ENCODE measurements around the gene FRMD5.
"Not testable (repeated sequence)": the region's sequence is repeated elsewhere in the genome, so short reads cannot be mapped to it uniquely, and the experiment has no call there.

Gene FRMD5

DNA sequence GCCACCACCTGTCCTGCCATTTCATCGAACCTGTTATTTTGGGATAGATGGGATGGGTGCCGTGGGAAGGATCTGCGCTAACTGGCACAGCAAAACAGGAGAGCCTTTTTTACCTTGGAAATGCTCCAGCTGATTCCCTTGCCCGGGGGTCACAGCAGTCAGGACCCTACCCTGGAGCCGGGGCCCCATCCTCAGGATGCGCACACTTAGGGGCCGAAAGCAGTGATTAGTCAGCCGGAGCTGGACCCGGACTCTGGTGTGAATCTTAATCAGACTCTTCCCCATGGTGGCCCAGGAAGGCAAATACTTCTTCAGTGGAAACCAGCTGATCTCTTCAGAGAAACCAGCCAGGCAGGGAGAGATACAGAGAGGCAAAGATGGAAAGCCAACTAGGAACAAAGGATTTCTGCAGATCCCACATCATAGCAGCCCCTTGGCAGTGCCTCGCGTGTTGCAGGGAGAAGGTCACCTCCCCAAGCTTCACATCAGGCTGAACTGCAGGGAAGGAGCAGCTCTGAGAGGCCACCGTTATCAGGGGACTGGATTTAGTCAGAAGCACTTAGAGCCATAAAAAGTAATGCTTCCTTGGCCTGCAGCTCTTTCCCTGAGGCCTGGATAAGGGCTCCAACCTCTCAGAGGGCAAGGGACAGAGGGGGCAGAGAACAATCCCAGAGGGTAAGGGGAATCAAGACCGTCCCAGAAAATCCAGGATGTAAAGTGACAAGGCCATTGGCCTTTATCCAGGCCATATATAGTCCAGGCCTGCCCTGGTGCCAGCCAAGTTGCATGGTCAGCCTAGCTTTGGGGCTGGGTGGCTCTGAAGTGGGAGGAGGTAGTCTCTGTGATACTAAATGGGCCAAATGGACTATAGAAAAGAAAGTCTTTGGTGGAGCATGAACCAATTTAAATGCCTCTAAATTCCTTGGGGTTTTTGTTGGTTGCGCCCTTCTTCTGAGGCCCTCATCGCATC lies 315.4 kb downstream of the FRMD5 start:
- Histone ChIP-seq H3K4me3 (ENCODE audit: low read depth, low read length) (no peak overlapping the region), H3K9ac (ENCODE audit: low read depth, low read length) (no peak overlapping the region), H3K4me1 (ENCODE audit: control insufficient read depth, insufficient read depth, low read length) (peaks cover 12% of the 10 kb centered on the region), H3K9me3 (ENCODE audit: control insufficient read depth, insufficient read depth, low read length) (no peaks in the 10 kb centered on the region), H3K27me3 (ENCODE audit: control insufficient read depth, insufficient read depth, low read length) (no peaks in the 10 kb centered on the region), H3K36me3 (ENCODE audit: control insufficient read depth, insufficient read depth, low read length) (peaks cover 29% of the 10 kb centered on the region), H3K27ac (ENCODE audit: low read depth, low read length) (no peak overlapping the region)

DNA sequence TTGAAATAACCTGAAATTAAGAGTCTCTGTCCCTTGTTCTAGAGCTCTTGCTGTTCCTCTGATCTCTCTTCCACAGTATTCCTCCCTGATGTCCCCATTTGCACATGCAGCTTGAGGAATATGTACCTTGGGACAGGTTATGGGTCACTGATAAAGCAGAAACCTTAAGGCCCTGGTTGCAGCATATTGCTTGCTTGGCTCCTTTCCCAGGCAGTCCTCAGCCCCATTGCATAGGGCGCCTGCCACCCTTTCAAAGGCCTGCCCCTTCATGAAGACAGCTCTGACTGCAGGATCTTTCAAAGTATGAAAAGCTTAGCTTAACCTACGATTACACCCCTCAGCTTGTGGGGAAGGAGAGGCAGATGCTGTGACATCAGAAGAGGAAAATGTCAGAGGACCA lies 316.6 kb downstream of the FRMD5 start:
- H3K36me3 ChIP-seq (ENCODE audit: control insufficient read depth, insufficient read depth, low read length) = peaks cover 32% of the 10 kb centered on the region
- no peaks in the 10 kb centered on the region for H3K27me3 ChIP-seq (ENCODE audit: control insufficient read depth, insufficient read depth, low read length)
- H3K9ac ChIP-seq (ENCODE audit: low read depth, low read length) = no peak overlapping the region
- no peak overlapping the region for H3K27ac ChIP-seq (ENCODE audit: low read depth, low read length)
- H3K9me3 ChIP-seq (ENCODE audit: control insufficient read depth, insufficient read depth, low read length) = no peaks in the 10 kb centered on the region
- H3K4me1 ChIP-seq (ENCODE audit: control insufficient read depth, insufficient read depth, low read length) = peaks cover 12% of the 10 kb centered on the region
- no peak overlapping the region for H3K4me3 ChIP-seq (ENCODE audit: low read depth, low read length)

DNA sequence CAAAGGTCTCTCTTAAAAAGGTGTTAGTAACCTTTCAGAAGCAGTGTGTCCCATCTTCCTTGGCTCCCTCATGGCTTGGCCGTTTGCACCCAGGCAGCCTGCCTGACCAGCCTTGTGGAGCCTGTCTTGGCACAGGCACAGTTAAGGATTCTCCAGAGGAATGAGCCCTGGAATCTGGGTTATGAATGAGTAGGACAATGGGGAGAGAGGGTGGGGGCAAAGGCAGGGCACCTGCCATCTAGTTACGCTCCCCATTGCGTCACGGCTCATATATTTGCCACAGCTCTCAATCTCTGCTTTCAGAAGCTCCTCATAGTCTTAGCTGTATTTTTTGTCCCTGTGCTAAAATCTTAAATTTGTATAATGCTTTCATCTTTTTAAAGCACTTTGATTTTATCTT lies 317.7 kb downstream of the FRMD5 start:
- H3K4me1 ChIP-seq (ENCODE audit: control insufficient read depth, insufficient read depth, low read length) = peaks cover 12% of the 10 kb centered on the region
- no peaks in the 10 kb centered on the region for H3K9me3 ChIP-seq (ENCODE audit: control insufficient read depth, insufficient read depth, low read length)
- H3K27me3 ChIP-seq (ENCODE audit: control insufficient read depth, insufficient read depth, low read length) = no peaks in the 10 kb centered on the region
- no peak overlapping the region for H3K27ac ChIP-seq (ENCODE audit: low read depth, low read length)
- peaks cover 35% of the 10 kb centered on the region for H3K36me3 ChIP-seq (ENCODE audit: control insufficient read depth, insufficient read depth, low read length)
- no peak overlapping the region for H3K9ac ChIP-seq (ENCODE audit: low read depth, low read length)
- H3K4me3 ChIP-seq (ENCODE audit: low read depth, low read length) = no peak overlapping the region

DNA sequence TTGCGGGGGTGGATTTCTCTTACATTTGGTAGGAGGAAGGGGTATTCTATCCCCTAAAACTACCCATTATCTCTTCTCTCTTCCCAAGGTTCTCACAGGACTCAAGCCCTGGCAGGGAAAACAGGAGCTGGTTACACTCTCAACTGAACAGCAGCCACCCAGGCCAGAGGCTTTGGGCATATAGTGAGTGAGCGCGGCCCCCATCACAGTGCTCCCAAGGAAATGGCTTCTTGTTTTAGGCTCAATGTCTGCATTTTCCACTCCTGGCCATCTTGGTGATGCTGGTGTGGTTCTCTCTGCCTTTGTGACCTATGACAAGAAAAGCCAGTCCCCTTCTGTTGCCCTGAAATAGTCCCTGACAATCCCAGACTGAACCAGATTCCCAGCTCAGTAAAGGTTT lies 318.2 kb downstream of the FRMD5 start:
- H3K4me3 ChIP-seq (ENCODE audit: low read depth, low read length) = no peak overlapping the region
- H3K27ac ChIP-seq (ENCODE audit: low read depth, low read length) = no peak overlapping the region
- no peaks in the 10 kb centered on the region for H3K9me3 ChIP-seq (ENCODE audit: control insufficient read depth, insufficient read depth, low read length)
- peaks cover 39% of the 10 kb centered on the region for H3K36me3 ChIP-seq (ENCODE audit: control insufficient read depth, insufficient read depth, low read length)
- peaks cover 12% of the 10 kb centered on the region for H3K4me1 ChIP-seq (ENCODE audit: control insufficient read depth, insufficient read depth, low read length)
- no peaks in the 10 kb centered on the region for H3K27me3 ChIP-seq (ENCODE audit: control insufficient read depth, insufficient read depth, low read length)
- no peak overlapping the region for H3K9ac ChIP-seq (ENCODE audit: low read depth, low read length)

DNA sequence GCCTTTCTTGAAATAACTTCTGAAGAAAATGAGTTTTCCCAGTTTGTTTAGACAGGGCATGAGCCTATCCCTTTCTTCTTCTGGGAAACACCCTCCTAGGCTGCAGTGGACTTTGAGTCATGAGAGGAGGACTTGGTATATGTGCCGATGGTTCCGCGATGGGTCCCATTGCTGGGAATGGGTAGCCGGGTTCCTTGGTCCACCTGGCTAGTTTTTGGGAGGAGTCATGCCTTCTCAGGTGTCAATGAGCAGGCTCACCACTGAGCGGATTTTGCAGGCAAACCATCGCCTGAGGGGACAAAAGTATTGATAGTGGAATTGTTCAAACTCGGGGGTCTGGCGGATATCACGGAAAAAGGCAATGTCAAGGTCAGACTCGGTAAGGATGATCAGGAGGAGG lies 321.4 kb downstream of the FRMD5 start:
- Histone ChIP-seq H3K4me1 (ENCODE audit: control insufficient read depth, insufficient read depth, low read length) (no peaks in the 10 kb centered on the region), H3K36me3 (ENCODE audit: control insufficient read depth, insufficient read depth, low read length) (peaks cover 51% of the 10 kb centered on the region), H3K27ac (ENCODE audit: low read depth, low read length) (no peak overlapping the region), H3K9ac (ENCODE audit: low read depth, low read length) (no peak overlapping the region), H3K27me3 (ENCODE audit: control insufficient read depth, insufficient read depth, low read length) (no peaks in the 10 kb centered on the region), H3K9me3 (ENCODE audit: control insufficient read depth, insufficient read depth, low read length) (no peaks in the 10 kb centered on the region), H3K4me3 (ENCODE audit: low read depth, low read length) (no peak overlapping the region)

DNA sequence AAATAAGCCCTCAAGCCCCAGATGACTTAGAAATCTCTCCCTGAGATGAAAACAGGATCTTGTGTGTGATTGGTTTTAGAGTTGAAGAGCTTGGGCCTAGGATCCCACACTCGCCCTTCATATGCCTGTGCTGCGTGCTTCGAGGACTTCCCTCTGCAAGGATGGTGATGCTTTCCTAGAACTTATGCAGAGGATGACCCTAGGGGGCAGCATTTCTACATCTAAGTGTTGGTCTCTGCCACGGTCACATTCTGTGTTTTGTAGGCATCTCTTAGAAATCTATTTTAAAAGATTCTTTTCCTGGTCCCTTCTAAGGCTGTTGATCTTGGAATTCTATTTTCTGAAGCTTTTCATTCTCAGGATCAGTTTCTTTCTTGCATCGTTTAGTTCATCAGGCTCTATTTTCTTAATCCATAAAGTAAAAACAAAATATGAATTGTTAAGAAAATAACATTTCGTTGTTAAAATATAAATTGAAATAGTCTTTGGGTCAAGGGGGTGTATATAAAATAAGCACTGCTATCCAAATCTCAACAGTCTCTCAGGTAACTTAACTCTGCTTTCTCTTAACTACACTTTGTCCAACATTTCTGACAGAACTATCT lies 322.6 kb downstream of the FRMD5 start:
- Histone ChIP-seq H3K4me3 (ENCODE audit: low read depth, low read length) (no peak overlapping the region), H3K27me3 (ENCODE audit: control insufficient read depth, insufficient read depth, low read length) (no peaks in the 10 kb centered on the region), H3K27ac (ENCODE audit: low read depth, low read length) (no peak overlapping the region), H3K9me3 (ENCODE audit: control insufficient read depth, insufficient read depth, low read length) (no peaks in the 10 kb centered on the region), H3K9ac (ENCODE audit: low read depth, low read length) (no peak overlapping the region), H3K4me1 (ENCODE audit: control insufficient read depth, insufficient read depth, low read length) (no peaks in the 10 kb centered on the region), H3K36me3 (ENCODE audit: control insufficient read depth, insufficient read depth, low read length) (peaks cover 52% of the 10 kb centered on the region)

DNA sequence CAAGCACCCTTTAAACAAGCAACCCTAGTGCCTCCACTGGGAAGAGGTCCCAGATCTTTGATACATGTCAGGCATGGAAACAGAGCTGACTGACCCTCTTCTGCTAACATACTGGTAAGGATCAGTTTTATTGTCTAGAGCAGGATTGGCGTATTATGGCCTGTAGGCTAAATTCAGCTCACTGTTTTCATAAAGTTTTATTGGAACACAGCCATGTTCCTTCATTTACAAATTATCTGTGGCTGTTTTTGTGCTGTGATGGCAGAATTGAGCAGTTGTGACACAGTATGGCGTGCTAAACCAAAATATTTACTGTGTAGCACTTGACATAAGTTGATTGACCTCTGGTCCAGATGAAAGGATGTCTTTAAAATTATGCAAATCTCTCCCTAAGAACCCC lies 323.2 kb downstream of the FRMD5 start:
- H3K27ac ChIP-seq (ENCODE audit: low read depth, low read length) = no peak overlapping the region
- peaks cover 54% of the 10 kb centered on the region for H3K36me3 ChIP-seq (ENCODE audit: control insufficient read depth, insufficient read depth, low read length)
- no peaks in the 10 kb centered on the region for H3K27me3 ChIP-seq (ENCODE audit: control insufficient read depth, insufficient read depth, low read length)
- H3K4me3 ChIP-seq (ENCODE audit: low read depth, low read length) = no peak overlapping the region
- H3K9ac ChIP-seq (ENCODE audit: low read depth, low read length) = no peak overlapping the region
- H3K9me3 ChIP-seq (ENCODE audit: control insufficient read depth, insufficient read depth, low read length) = no peaks in the 10 kb centered on the region
- no peaks in the 10 kb centered on the region for H3K4me1 ChIP-seq (ENCODE audit: control insufficient read depth, insufficient read depth, low read length)

DNA sequence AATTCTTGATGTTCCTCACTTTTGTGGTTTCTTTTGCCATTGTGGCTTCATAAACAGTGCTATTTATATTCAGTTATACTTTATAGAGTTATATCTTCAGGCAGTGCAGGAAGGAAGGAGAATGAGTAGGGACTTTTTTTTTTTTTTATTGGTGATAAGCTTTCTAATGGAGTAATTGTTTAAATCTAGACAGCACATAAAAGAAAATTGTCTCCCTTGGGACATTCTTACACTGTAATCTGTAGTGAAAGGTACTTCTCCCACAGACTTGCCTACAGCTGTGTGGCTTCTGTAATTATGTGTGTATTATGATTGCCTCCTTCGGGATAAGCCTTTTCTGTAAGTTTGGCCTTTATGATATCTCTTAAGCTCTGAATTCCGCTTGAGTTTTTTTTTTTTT lies 326.7 kb downstream of the FRMD5 start:
- H3K9ac ChIP-seq (ENCODE audit: low read depth, low read length) = no peak overlapping the region
- no peaks in the 10 kb centered on the region for H3K4me1 ChIP-seq (ENCODE audit: control insufficient read depth, insufficient read depth, low read length)
- H3K27ac ChIP-seq (ENCODE audit: low read depth, low read length) = no peak overlapping the region
- H3K4me3 ChIP-seq (ENCODE audit: low read depth, low read length) = no peak overlapping the region
- H3K36me3 ChIP-seq (ENCODE audit: control insufficient read depth, insufficient read depth, low read length) = peaks cover 57% of the 10 kb centered on the region
- no peaks in the 10 kb centered on the region for H3K9me3 ChIP-seq (ENCODE audit: control insufficient read depth, insufficient read depth, low read length)
- no peaks in the 10 kb centered on the region for H3K27me3 ChIP-seq (ENCODE audit: control insufficient read depth, insufficient read depth, low read length)

DNA sequence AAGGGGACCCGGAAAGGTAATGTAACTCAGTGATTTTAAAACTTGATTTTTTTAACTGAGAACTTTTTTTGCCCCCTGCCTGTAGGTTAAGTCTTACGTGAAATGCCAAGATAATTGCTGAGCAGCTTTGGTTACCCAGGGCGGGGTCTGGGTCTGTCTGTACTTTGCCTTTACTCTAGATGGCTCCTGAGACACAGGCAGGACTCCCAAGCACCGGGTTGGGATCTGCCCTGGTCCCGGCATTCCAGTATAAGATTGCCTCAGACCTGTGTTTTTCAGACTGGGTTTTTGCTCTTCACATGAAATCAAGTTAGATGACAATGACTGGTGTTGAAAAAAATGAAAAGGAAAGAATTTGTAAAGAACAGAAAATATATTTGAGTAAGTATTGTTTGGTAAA lies 328.0 kb downstream of the FRMD5 start:
- Histone ChIP-seq H3K9ac (ENCODE audit: low read depth, low read length) (no peak overlapping the region), H3K27me3 (ENCODE audit: control insufficient read depth, insufficient read depth, low read length) (no peaks in the 10 kb centered on the region), H3K27ac (ENCODE audit: low read depth, low read length) (no peak overlapping the region), H3K4me1 (ENCODE audit: control insufficient read depth, insufficient read depth, low read length) (no peaks in the 10 kb centered on the region), H3K4me3 (ENCODE audit: low read depth, low read length) (no peak overlapping the region), H3K36me3 (ENCODE audit: control insufficient read depth, insufficient read depth, low read length) (peaks cover 51% of the 10 kb centered on the region), H3K9me3 (ENCODE audit: control insufficient read depth, insufficient read depth, low read length) (no peaks in the 10 kb centered on the region)

DNA sequence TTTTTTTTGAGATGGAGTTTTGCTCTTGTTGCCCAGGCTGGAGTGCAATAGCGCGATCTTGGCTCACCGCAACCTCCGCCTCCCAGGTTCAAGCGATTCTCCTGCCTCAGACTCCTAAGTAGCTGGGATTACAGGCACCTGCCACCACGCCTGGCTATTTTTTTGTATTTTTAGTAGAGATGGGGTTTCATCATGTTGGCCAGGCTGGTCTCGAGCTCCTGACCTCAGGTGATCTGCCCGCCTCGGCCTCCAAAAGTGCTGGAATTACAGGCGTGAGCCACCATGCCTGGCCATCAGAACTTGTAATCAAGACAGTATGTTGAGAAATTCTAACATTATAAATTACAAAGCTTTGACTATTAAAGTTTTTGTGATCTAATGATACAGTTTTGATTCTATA lies 328.4 kb downstream of the FRMD5 start:
- not testable (repeated sequence) for H3K27ac ChIP-seq (ENCODE audit: low read depth, low read length); H3K4me3 ChIP-seq (ENCODE audit: low read depth, low read length); H3K9ac ChIP-seq (ENCODE audit: low read depth, low read length); H3K4me1 ChIP-seq (ENCODE audit: control insufficient read depth, insufficient read depth, low read length); H3K9me3 ChIP-seq (ENCODE audit: control insufficient read depth, insufficient read depth, low read length); H3K27me3 ChIP-seq (ENCODE audit: control insufficient read depth, insufficient read depth, low read length)
- H3K36me3 ChIP-seq (ENCODE audit: control insufficient read depth, insufficient read depth, low read length) = peaks cover 47% of the 10 kb centered on the region

DNA sequence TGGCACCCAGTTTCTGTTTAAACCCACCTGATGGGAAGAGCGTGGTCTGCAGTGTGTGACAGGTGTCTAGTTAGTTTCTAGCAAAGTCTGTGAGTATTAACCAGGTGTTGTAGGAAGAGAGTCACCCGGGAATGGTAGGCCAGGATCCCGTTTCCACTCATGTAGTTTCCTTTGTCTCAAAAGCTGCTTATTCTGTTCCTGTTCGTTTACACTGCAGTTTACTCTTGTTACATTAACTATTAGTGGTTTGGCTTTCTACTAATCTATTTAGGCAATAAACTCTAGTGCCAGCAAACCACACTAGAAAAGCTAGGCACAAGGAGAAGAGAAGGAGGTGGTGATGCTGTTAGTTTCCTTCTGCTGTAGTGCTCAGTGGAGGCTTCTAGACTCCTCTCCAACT lies 335.5 kb downstream of the FRMD5 start:
- Histone ChIP-seq H3K36me3 (ENCODE audit: control insufficient read depth, insufficient read depth, low read length) (peaks cover 51% of the 10 kb centered on the region), H3K9ac (ENCODE audit: low read depth, low read length) (no peak overlapping the region), H3K4me1 (ENCODE audit: control insufficient read depth, insufficient read depth, low read length) (no peaks in the 10 kb centered on the region), H3K9me3 (ENCODE audit: control insufficient read depth, insufficient read depth, low read length) (no peaks in the 10 kb centered on the region), H3K27me3 (ENCODE audit: control insufficient read depth, insufficient read depth, low read length) (no peaks in the 10 kb centered on the region), H3K4me3 (ENCODE audit: low read depth, low read length) (no peak overlapping the region), H3K27ac (ENCODE audit: low read depth, low read length) (no peak overlapping the region)

Measured in HUES48 (cell line).